Thyroid gland (tissue), 4 donors: Measurements from ENCODE around the gene SEC14L3. TPM values are rescaled to one million over a fixed set of nuclear protein-coding genes. Genes with fewer than 3 reads are reported as not detected.

ENCODE experiments used
- DNase-seq, 2 donors: peaks; one replicate each; pipeline ENCODE4 v3.0.0-alpha.2; 2019
- H3K27ac ChIP-seq, 3 donors: fragments of 200-600 bp; sonication (generic); 1 replicate in 2 of 3; 2 replicates in 1 of 3; pipeline ENCODE4 v1.5.1; 2016 to 2019; ENCODE audit warnings: mild to moderate bottlenecking in 1 of 3, moderate library complexity in 1 of 3
- H3K27me3 ChIP-seq: fragments of 200-600 bp; sonication (generic); one replicate; pipeline ENCODE4 v1.5.1; 2019
- H3K36me3 ChIP-seq, 2 donors: fragments of 200-600 bp; sonication (generic); one replicate each; pipeline ENCODE4 v1.5.1; 2016 to 2019
- H3K4me1 ChIP-seq, 2 donors: fragments of 200-600 bp; sonication (generic); one replicate each; pipeline ENCODE4 v1.5.1; 2017 to 2019
- H3K4me3 ChIP-seq, 3 donors: fragments of 200-600 bp; sonication (generic); replicated peaks in 1 of 3; 1 replicate in 2 of 3; 2 replicates in 1 of 3; pipeline ENCODE4 v1.5.1; 2016; ENCODE audit warnings: mild to moderate bottlenecking in 1 of 3
- H3K9me3 ChIP-seq: fragments of 200-600 bp; sonication (generic); one replicate; pipeline ENCODE4 v1.5.1; 2017
- POLR2A ChIP-seq, 2 donors: fragments of 450-650 bp; IDR thresholded peaks; one replicate each; pipeline ENCODE4 v1.6.1; 2017; ENCODE audit warnings: antibody characterized with exemption in 2 of 2, mild to moderate bottlenecking in 2 of 2, moderate library complexity in 1 of 2
- WGBS, 2 donors: methylation state at CpG; one replicate each; pipeline ENCODE4 v1.1.5; 2017; 5-methylcytosine and 5-hydroxymethylcytosine counted together
- intact Hi-C: fragments of 100-400 bp; cut with DNase I; formaldehyde crosslinking; loops from one replicate; pipeline ENCODE4 v1.15.1; 2023
- total RNA-seq, 4 donors: library from RNA; depleted of rRNA; stranded (reverse); fragments of >200 nt; gene quantifications; one replicate each; pipeline ENCODE4 v1.2.3, GENCODE V29; 2016
- TF ChIP-seq, protein P1 (sequence below), 6 experiments: fragments of 200-600 bp in 3 of 6; fragments of 450-650 bp in 3 of 6; sonication (generic) in 3 of 6; IDR thresholded peaks; one replicate each; pipeline ENCODE4 v1.5.1; 2016 to 2019; ENCODE audit warnings: antibody characterized with exemption in 6 of 6, mild to moderate bottlenecking in 2 of 6, inconsistent platforms in 1 of 6, moderate library complexity in 1 of 6

Gene SEC14L3
- total RNA-seq, 4 donors from 2014 or later, result 1.5 TPM; not detected in 3

DNA sequence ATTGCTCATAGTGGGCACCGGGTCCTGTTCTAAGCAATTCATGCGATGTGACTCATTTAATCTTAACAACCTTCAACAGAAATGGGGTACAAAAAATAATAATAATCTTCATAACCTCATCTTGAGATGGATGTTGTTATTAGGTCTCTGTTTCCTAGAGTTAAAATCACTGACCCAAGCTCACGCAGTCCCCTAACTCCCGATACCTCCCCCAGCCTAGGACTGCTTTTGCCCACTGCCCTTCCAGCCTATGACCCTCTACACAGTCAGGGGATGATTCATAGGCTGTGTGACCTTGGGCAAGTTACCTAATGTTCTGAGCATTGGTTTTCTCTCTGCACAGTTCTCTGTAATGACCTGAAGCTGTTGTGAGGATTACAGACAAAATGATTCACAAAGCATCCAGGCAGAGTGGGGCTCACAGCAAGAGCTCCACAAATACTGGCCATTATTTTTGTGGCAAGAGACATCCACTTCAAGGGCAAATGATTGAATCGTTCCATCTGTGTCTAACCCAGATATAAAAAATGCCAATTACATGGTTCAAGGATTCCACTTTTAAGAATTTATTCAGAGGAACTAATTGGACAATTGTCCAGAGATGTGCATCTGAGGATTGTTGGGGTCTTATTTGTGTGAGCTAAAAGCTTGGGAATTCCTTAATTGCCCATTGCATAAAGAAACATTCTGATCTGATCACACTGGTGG is 26.2 kb downstream of the SEC14L3 start:
- Histone ChIP-seq H3K4me1 (no peaks in the 10 kb centered on the region), H3K27me3 (no peaks in the 10 kb centered on the region), H3K36me3 (no peaks in the 10 kb centered on the region), H3K4me3 (no peak overlapping the region), H3K27ac (no peak overlapping the region), H3K9me3 (no peaks in the 10 kb centered on the region)
- 44 to 46% methylated on average over 5 of the region's 5 CpGs for WGBS, 2 donors
- DNase-seq, result no peak
- no peak for TF ChIP-seq POLR2A (IDR thresholded peaks at IDR 0.05)
- TF ChIP-seq, protein P1, sequence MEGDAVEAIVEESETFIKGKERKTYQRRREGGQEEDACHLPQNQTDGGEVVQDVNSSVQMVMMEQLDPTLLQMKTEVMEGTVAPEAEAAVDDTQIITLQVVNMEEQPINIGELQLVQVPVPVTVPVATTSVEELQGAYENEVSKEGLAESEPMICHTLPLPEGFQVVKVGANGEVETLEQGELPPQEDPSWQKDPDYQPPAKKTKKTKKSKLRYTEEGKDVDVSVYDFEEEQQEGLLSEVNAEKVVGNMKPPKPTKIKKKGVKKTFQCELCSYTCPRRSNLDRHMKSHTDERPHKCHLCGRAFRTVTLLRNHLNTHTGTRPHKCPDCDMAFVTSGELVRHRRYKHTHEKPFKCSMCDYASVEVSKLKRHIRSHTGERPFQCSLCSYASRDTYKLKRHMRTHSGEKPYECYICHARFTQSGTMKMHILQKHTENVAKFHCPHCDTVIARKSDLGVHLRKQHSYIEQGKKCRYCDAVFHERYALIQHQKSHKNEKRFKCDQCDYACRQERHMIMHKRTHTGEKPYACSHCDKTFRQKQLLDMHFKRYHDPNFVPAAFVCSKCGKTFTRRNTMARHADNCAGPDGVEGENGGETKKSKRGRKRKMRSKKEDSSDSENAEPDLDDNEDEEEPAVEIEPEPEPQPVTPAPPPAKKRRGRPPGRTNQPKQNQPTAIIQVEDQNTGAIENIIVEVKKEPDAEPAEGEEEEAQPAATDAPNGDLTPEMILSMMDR (IDR thresholded peaks at IDR 0.05), result peak in 1 of 6 experiments; percentile 3
- intact Hi-C loops, result loop anchor here (5.0 kb wide), 1 partner anchor 42 kb away; no protein-coding TSS in a partner anchor

DNA sequence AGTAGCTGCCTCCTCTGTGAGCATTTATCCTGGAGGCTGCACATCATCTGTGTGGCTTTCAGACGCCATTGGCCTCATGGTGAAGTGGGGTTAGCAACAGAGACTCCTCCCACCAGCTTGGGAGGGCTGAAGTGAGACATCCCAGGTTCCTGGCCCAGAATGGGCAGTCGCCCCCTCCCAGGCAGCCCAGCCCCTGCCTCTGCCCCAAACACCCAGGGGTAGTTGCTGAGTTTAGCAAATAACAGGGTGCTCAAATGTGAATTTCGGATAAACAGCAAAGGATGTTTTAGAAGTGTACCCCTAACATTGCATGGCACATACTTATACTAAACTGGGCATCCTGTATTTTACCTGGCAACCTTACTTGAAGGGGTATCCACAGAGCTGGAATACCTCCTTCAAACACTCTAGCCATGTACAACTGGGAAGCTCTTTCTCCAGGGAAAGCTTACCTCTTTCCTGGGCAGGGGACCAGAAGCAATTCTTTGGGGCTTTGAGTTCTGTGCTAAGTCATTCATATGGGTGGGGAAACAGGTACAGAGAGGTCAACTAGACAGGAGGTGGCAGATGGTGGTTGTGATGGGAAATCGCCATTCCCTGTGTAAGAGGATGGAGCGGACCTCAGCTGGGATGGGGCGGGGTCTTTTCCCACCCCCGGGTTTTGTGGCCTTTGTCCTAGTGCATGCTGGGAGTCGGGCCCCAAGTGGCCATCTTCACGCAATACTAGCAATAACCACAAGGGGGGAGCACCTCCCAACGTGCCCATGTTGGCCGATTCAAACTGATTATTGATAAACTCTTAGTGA is 27.0 kb downstream of the SEC14L3 start:
- Histone ChIP-seq H3K36me3 (no peaks in the 10 kb centered on the region), H3K27ac (no peak overlapping the region), H3K4me3 (no peak overlapping the region), H3K27me3 (no peaks in the 10 kb centered on the region), H3K9me3 (no peaks in the 10 kb centered on the region), H3K4me1 (no peaks in the 10 kb centered on the region)
- TF ChIP-seq POLR2A (IDR thresholded peaks at IDR 0.05), result no peak
- TF ChIP-seq, protein P1 (IDR thresholded peaks at IDR 0.05), result peak; percentile 29 to 75 (median 68)
- intact Hi-C loops, result loop anchor here (5.0 kb wide), 1 partner anchor 42 kb away; no protein-coding TSS in a partner anchor
- DNase-seq, result peak; percentile 39 to 44
- 20 to 21% methylated on average over 11 of the region's 11 CpGs for WGBS, 2 donors

DNA sequence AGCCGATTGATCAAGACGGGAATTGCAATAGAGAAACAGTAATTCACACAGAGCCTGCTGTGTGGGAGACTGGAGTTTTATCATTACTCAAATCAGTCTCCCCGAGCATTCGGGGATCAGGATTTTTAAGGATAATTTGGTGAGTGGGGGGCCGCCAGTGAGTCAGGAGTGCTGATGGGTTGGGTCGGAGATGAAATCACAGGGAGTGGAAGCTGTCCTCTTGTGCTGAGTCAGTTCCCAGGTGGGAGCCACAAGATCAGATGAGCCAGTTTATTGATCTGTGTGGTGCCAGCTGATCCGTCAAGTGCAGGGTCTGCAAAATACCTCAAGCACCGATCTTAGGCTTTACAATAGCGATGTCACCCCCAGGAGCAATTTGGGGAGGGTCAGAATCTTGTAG is 30.7 kb downstream of the SEC14L3 start:
- Histone ChIP-seq H3K9me3 (no peaks in the 10 kb centered on the region), H3K4me1 (no peaks in the 10 kb centered on the region), H3K27me3 (no peaks in the 10 kb centered on the region), H3K36me3 (no peaks in the 10 kb centered on the region), H3K27ac (no peak overlapping the region), H3K4me3 (no peak overlapping the region)
- intact Hi-C loops, result no loop called here
- TF ChIP-seq POLR2A (IDR thresholded peaks at IDR 0.05), result no peak
- TF ChIP-seq, protein P1 (IDR thresholded peaks at IDR 0.05), result no peak
- no peak for DNase-seq
- WGBS, 2 donors, result 74 to 84% methylated on average over 9 of the region's 9 CpGs

DNA sequence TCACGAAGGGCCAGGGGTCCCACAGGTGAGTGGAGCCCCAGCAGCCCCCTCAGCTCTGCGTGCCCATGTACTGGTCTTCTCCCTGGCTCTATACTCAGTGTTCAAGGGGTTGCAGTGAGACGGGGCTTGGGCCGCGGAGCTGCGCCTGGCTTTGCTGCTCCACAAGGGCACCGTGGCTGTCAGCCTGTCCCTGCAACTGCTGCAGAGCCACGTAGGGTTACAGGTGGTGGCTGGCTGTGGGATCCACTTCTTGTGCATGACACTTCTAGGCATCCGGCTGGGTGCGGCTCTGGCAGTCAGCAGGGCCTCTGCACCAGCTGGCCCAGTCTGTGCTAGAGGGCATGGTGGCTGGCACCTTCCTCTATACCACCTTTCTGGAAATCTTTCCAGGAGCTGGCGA is 32.0 kb downstream of the SEC14L3 start:
- Histone ChIP-seq H3K27me3 (no peaks in the 10 kb centered on the region), H3K36me3 (no peaks in the 10 kb centered on the region), H3K4me1 (no peaks in the 10 kb centered on the region), H3K9me3 (no peaks in the 10 kb centered on the region), H3K27ac (no peak overlapping the region), H3K4me3 (no peak overlapping the region)
- intact Hi-C loops, result no loop called here
- TF ChIP-seq, protein P1 (IDR thresholded peaks at IDR 0.05), result no peak
- TF ChIP-seq POLR2A (IDR thresholded peaks at IDR 0.05), result no peak
- 85 to 87% methylated on average over 7 to 8 of the region's 11 CpGs for WGBS, 2 donors
- no peak for DNase-seq

DNA sequence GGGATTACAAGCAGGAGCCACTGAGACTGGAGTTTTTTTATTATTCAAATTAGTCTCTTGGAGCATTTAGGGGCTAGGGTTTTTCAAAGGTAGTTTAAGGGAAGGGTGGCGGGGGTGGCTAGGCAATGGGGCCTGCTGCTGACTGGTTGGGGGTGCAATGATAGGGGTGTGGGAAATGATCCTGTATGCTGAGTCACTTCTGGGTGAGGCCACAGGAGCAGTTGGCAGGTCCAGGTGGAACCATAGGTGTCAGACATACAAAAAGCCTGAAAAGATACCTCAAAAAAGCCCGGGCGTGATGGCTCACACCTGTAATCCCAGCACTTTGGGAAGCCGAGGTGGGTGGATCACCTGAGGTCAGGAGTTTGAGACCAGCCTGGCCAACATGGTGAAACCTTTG is 32.6 kb downstream of the SEC14L3 start:
- 94% methylated on average over 4 of the region's 4 CpGs for WGBS, 2 donors

More for the DNA sequence above, 32.6 kb downstream of the SEC14L3 start:
- intact Hi-C loops, result no loop called here
- no peaks in the 10 kb centered on the region for H3K27me3 ChIP-seq
- H3K4me1 ChIP-seq, result no peaks in the 10 kb centered on the region
- H3K4me3 ChIP-seq, result no peak overlapping the region
- TF ChIP-seq POLR2A (IDR thresholded peaks at IDR 0.05), result no peak
- TF ChIP-seq, protein P1 (IDR thresholded peaks at IDR 0.05), result no peak
- no peaks in the 10 kb centered on the region for H3K9me3 ChIP-seq
- no peak overlapping the region for H3K27ac ChIP-seq
- no peaks in the 10 kb centered on the region for H3K36me3 ChIP-seq
- DNase-seq, result no peak
